HG02870 (cell line): ENCODE data around the gene NTNG1.
A peak's percentile ranks its signal among the peaks of the same experiment; 100 is the strongest.

Experiments
- ATAC-seq: cut with Tn5 transposase; IDR thresholded peaks from one replicate; pipeline ENCODE4 v1.9.1; 2021; ENCODE audit warnings: mild to moderate bottlenecking, moderate library complexity; ENCODE audit not compliant: unreplicated experiment

Gene NTNG1

GRCh38 chr1:107443860-107444259, 303.0 kb downstream of the NTNG1 start:
- ATAC-seq: no peak

GRCh38 chr1:107444302-107444701, 303.5 kb downstream of the NTNG1 start:
- no peak for ATAC-seq

GRCh38 chr1:107449326-107449725, 308.5 kb downstream of the NTNG1 start:
- no peak for ATAC-seq

DNA sequence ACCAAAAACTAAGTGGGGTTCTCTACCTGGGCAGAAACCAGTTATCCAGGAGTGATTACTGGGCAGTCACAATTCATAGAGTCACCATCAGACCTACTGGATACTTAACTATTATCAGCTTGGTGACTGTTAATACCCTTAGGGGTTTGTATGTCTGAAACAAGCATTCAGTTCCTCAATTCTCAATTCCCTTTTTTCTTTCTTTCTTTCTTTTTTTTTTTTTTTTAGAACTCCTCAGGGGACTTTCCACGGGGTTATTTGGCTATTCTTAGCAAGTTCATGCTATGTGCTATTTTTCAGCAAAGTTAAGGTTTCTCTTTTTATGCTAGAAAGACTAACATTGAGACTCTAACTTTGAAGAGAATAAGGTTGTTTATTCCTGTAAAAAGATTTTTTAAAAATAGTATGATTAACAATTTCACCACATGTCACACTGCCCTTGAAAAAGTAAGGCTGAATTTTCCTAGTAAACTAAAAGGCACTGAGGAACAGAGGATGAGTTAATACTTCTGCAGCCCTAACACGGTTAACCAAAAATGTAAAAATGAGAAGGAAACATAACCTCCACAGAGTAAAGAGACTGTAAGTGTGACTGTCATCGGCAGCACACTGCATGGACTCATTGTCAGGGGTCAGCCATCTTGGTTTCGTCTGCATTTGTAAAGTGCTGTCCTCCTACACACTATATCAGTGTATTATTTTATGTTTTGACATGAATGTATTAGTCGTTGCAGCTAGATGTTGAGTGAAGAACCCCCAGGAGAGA, 310.2 kb downstream of the NTNG1 start:
- ATAC-seq: peak; percentile 65

DNA sequence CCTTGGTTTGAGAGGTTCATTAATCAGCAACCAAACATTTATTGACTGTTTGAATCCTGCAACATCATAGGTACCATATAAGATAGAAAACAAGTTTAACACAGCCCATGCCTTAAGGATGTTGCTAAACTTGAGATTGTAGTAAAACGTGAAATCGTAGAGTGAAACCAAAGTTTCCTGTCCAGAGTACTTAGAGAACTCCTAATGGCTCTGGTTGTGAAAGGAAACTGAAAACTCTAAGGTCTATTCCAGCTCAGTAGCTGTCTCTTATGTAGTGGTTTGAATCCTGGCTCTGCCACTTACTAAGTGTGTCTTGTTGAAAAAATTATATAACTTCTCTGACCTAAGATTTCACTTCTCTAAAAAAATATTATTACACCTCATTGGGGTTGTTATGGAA, 310.9 kb downstream of the NTNG1 start:
- peak; percentile 57 for ATAC-seq

DNA sequence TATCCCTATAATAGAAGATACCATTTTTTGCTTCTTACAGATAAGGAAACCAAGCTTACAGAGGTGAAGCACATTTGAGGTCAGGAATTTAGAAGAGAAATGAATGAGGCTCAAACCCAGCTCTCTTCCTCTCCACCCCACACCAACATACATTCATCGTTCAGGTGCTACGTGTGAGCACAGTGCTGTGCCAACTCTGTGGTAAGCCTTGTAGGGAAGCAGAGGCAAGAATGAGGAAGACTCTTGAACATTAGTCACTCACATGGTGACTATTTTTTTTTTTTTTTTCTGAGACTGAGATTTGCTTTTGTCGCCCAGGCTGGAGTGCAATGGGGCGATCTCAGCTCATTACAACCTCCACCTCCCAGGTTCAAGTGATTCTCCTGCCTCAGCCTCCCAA, 314.0 kb downstream of the NTNG1 start:
- no peak for ATAC-seq

GRCh38 chr1:107457989-107458388, 317.1 kb downstream of the NTNG1 start:
- ATAC-seq: no peak

GRCh38 chr1:107459204-107459904, 318.5 kb downstream of the NTNG1 start:
- peak; percentile 54 for ATAC-seq

DNA sequence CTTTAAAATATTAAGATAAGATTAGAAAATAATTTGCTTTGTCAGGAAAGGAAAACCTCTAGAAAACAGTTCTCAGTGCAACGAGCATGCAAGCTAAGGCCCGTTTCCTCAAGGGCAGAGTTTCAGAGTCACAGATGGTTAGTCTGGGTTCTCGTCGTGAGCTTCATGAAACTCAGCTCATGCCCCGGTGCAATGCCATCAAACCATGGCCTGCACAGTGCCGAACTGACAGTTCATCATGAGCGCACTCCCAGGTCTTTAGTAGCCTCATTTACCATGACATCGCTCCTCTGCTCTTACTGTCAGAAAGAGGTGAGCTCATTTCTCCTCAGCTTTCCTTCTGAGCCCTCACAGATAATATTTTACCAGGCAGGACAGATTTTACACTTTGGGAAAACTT, 319.2 kb downstream of the NTNG1 start:
- peak; percentile 60 for ATAC-seq

DNA sequence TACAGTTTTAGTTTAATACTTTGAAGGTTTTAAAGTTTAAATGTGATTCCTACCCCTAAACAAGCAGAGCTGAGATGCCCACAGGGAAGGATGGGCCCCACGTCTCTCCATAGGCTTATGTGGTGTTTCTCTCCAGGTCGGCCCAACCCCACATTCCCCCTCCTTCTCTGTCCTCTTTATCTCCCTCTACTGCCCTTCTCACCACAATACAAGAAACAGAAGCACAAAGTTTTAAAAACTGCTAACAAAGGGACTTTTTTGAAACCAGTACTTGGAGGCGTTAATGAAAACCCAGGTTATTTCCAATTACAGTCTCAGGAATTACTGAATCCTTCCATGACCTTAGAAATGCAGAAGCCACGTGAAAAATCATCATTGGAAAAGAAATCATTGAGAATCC, 324.0 kb downstream of the NTNG1 start:
- no peak for ATAC-seq

DNA sequence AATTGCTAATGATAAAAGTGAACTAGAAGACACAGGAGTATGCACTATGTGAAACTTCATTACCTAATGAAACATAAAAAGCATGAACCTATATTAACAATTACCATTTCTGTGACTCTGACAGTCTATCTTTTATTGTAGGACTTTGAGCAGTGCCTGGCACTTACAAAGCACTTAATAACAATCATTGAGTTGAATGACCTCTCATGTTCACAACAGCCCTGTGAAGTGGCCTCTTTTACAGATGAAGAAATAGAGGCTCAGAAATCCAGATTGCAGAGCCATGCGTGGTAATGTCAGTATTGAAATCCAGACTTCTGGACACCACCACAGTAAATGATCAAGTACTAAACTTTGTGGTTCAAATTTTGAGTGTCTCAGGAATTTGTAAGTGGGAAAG, 326.4 kb downstream of the NTNG1 start:
- ATAC-seq: no peak

DNA sequence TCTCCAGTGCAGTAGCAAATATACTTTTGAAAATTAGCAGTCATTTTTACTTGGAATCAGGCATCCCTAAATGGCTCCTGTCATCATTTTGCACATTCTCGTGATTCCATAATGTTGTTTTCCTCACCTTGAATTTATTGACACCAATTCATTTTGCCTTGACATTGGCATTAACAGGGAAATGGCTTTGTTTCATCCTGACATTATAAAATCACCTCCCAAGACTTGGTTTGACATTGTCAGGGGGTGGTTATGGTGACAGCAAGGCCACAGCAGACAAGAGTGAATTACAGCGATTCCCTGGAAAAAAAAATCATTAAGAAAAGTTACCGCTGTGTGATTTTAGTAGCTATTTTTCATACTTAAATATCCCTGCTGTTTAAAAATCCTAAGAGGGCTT, 327.0 kb downstream of the NTNG1 start:
- no peak for ATAC-seq

GRCh38 chr1:107473065-107473464, 332.2 kb downstream of the NTNG1 start:
- ATAC-seq: no peak

DNA sequence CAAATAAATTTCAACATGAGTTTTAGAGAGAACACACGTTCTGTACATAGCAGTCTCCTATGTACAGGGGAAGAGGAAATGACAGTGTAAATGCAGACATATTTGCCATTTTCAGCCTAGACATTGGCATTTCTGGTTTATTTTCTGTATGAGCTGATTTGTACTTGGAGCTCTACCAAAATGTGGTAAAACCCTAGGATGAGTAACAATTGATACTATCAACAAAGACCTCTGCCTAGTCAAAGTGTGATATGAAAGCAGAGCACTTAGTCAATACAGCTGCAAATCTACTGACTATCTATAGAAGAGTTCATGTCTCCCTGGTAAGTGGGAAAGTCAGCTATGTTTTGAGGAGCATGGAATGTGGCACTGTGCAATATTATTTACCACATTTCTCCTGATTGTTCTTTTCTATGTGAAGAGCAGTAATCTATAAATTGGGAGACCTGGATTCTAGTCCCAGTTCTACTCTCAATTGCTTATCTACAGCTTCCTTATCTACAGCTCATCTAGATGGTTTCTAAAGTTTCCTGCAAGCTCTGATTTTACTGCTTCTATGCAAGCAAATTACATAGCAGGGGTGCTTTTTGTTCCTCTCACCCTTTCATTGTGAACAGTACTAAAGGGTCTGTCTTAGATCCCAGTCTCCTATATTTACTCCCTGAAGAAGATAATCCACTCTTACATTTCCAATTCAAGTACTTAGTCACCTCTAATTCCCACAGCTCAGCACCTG, 334.2 kb downstream of the NTNG1 start:
- ATAC-seq: peak; percentile 96

- no peak for ATAC-seq
These were observed 336.4 kb downstream of the NTNG1 start for GRCh38 chr1:107477233-107477632.

- no peak for ATAC-seq
These were observed 339.1 kb downstream of the NTNG1 start for GRCh38 chr1:107479865-107480350.

- no peak for ATAC-seq
These were observed 339.9 kb downstream of the NTNG1 start for GRCh38 chr1:107480548-107481415.

- no peak for ATAC-seq
These were observed 341.0 kb downstream of the NTNG1 start for GRCh38 chr1:107481756-107482384.

DNA sequence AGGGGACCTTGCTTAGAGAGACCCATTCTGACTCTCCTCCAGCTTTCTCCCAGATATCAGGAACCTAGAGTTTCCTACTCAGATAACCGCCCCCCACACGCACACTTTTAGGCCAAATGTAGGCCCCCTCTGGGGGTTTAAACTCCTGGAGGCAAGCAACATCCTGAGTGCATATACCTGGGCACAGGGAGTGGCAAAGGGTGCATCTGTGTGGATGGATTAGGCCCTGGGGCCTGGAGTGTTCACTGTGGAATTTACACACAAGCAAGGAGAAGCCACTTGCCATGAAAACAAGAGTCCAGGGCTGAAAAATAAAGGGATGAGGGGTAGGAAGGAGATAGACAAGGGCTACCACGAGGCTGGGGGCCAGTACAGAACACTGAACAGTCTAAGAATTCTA, 343.1 kb downstream of the NTNG1 start:
- no peak for ATAC-seq

GRCh38 chr1:107486349-107486748, 345.5 kb downstream of the NTNG1 start:
- no peak for ATAC-seq
